Measurements from ENCODE around the gene SLC6A13.
"Not testable (repeated sequence)": the region's sequence is repeated elsewhere in the genome, so short reads cannot be mapped to it uniquely, and the experiment has no call there.

The SLC6A13 gene

DNA sequence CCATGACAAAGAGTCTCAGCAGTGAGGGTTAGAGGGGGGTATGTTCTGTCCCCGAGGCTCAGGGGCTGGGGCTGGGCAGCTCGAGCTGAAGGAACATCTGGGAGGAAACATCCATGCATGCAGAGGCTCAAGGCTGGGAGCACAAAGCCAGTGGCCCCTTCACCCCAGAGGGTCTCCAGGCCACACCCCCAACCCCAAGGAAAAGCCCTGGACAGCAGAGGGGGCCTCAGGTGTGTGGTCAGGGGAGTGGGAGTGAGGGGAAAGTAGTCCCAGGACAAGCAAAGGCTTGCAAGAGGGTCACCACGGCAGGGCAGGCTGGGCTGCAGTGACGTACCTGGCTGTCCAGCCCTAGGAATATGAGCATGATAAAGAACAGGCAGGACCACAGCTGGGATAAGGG, 66.2 kb downstream of the SLC6A13 start:
- DNase-seq = no peak

DNA sequence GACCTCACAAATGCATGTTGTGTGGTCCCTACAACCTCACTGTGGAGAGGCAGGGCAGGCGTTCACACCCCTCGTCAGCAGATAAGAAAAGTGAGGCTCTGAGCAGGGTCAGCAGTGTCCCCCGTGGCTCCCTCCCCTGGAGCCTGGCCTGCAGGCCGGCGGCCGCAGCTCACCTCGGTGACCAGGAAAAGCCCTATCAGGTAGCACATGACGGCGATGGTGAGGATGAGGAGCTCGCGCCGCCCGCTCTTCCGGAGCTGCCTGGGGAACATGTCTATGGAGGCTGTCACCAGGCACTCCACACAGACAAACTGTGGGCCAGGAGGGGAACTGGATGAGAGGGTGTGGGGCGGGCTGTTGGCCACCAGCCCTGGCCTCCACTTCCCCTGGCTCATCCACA, 66.7 kb downstream of the SLC6A13 start:
- DNase-seq = no peak

DNA sequence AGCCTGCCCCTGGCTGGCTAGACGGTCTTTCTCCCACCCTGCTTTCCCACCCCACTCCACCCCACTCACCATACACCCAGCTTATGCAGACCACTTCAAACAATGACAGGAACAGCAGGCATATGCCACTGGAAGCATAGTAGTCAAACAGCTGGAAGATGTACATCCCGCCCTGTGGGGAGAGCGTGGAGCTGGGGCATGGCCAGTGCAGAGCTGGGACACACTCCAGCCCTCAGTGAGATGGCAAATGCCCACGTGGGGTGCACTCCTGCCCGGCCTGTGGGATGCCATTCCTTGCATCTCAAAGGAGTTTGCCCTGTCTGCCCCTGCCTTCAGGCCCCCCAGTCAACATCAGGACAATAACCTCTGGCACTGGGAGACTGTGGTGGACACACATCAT, 67.5 kb downstream of the SLC6A13 start:
- DNase-seq = no peak

DNA sequence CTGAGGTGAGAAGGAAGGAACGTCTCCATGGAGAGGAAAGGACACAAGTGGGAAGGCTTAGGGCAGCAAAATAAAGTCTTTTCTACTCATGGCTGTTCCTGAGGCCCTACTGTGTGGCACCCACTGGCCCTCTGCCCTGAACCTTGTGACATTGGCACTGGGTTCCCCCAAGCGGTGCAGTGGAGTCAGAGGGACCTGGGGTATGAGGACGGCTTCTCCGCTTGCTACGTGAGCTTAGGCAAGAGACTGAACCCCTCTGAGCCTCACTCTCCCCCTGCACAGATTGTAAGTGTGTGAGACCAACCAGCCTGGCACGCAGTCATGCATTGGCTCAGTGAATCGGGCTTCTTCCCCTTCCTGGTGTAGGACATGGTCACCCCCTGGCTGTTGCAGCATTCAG, 68.4 kb downstream of the SLC6A13 start:
- DNase-seq = no peak

DNA sequence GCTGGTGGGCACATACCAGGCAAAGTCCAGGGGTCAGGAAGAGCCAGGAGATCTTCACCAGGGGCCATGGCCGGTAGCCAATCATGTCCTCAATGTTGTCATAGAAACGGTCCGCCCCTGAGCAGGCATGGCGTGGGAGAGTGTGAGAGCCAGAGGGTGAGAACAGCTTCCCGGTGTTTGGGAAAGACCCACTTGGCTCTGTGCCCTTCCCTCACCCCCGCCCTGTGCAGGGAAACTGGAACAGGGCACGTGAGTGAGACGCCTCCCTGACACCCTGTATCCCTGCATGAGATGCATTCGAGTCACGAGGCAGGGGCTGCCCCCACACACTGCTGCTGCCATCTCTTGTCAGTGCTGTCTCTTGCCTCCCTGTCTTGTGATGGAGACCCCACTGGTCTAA, 69.4 kb downstream of the SLC6A13 start:
- DNase-seq = no peak

DNA sequence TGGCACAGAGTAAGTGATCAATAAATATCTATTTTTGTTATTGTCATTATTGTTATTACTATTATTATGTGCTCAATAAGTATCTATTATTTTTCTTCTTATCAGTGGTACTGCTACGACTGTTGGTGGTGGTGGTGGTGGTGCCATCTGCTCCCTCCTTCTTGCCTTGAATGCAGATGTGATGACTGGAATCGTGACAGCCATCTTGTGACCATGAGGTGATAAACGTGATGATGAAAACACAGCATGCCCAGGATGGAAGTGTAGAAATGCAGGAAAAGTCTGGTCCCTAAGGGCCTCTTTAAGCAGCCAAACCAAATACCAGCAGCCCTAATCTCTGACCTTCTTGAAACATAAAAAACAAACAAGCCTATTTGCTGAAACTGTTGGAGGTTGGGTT, 71.1 kb downstream of the SLC6A13 start:
- no peak for DNase-seq

DNA sequence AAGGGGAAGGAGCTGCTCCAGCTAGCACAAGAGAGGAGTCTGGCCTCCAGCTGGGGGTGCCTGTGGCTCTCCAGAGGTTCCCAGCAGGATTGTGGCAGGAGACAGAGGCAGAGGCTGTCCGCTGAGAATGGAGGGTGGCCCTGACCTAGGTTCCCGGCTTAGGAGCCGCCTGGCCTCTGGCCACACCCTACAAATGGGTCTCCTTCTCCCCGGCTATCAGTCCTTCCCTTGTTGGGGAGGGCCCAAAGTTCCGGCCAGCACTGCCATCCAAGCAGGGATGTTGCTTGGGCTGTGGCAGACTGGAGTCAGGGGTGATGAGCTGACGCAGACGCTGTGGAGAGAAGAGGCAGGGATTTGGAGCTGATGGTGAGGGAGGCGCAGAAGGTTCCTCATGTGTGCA, 71.8 kb downstream of the SLC6A13 start:
- no peak for DNase-seq

DNA sequence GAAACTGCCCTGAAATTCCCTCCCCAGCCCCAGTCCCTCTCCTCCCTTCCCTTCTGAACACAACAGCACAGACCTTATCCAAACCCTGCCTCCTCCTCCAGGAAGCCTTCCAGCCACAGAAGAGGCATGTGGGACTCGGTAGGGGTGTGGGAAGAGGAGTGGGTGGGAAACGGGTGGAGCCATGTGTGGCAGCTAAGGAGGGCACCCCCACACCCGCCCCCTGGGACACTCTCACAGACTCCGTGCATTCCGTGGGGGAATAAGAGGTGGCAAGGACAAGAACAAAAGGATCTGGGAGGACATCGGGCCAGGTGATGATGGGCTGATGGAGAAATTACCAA, 73.0 kb downstream of the SLC6A13 start:
- no peak for DNase-seq

DNA sequence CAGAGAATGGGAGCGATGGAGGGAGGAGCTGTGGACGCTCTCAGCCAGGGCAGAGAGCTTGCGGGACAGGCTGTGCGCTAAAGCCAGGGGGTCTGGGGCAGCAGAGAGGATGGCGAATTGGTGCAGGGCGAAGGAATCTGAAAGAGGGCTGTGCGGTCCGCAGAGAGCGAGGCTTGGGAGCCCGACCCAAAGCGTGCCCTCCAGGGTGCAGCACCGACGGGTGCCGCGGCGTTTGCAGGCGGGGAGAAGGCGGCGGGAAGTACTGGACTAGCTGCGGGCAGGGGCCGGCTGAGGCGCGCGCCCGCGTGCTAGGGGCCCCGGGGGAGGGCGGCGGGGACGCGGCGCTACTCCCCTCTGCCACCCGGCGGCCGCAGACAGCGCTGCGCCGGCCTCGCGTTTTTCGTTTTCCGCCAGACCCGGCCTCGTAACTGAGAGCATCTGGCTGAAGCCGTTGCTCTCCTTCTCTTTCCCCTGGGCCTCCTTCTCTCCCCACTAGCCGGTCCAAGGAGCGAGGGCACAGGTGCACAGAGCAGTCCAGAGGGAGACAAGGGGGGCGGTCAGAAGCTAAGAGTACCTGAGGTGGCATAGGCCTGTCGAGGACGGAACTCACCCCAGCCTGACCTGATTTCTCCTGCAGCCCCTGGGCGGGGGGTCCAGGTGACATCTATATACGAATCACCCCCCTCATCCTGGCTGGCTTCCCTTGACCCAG, 73.6 kb downstream of the SLC6A13 start:
- peak; percentile 74 to 91 (median 82) for DNase-seq

DNA sequence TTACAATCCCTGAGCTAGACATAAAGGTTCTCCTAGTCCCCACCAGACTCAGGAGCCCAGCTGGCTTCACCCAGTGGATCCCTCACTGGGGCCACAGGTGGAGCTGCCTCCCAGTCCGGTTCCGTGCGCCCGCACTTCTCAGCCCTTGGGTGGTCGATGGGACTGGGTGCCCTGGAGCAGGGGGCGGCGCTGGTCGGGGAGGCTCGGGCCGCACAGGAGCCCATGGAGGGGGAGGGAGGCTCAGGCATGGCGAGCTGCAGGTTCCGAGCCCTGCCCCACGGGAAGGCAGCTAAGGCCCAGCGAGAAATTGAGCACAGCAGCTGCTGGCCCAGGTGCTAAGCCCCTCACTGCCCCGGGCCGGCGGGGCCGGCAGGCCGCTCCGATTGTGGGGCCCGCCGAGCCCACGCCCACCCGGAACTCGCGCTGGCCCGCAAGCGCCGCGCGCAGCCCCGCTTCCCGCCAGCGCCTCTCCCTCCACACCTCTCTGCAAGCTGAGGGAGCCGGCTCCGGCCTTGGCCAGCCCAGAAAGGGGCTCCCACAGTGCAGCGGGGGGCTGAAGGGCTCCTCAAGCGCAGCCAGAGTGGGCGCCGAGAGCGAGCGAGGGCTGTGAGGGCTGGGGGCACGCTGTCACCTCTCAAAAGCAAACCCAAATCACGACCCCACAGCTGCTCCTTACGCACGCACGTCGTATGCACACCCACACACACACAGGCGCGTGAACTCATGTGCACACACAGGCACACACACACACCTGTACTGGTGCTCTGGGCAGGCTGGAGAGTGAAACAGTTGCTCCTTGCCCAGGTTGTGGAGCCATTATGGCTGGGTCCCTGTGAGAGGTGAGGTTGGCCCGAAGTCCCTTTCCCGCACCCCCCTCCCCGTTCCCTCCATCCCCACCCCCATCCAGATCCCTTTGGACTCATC, 74.4 kb downstream of the SLC6A13 start:
- not testable (repeated sequence) for DNase-seq

DNA sequence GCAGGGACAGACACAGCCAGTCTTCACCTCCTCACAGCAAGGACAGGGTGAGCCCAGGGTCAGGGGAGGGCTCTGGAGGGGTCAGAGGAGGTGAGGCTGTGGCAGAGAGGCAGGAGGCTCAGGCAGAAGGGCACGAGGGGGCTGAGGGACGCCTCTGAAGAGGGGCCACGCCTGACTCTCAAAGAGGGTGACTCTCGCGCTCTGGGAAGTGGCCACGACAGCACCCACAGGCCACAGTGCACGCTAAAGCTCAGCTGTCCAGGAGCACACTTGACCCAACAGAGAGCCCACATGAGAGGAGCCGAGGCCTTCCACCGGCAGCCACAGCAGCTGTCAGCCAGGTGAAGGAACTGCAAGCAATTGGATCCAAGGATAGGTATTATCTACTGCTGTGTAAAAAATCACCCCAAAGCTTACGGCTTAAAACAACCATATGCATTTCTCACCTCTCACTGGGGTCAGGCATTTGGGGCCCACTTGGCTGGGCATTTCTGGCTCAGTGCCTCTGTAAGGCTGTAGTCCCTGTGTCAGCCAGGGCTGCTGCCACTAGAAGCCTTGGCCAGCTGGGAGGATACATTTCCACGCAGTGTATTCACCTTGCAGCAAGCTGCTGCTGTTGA, 76.5 kb downstream of the SLC6A13 start:
- DNase-seq = no peak

DNA sequence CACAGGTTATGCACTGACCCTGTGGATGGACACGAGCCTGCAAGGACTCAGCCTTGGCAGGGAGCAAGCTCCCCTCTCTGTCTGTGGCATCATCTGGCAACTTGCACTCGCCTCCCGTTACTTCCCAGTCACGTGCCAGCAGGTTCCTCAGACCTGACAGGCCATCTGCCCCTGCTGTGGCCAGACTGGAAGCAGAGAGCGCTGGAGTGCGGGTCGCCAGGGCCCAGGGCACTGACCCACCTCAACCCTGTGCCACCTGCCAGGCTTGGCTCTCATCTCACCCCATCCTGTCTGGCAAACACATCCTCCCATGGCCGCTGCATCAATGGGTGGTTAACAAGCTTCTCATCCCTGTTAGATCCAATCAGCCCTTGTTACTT, 77.1 kb downstream of the SLC6A13 start:
- no peak for DNase-seq

DNA sequence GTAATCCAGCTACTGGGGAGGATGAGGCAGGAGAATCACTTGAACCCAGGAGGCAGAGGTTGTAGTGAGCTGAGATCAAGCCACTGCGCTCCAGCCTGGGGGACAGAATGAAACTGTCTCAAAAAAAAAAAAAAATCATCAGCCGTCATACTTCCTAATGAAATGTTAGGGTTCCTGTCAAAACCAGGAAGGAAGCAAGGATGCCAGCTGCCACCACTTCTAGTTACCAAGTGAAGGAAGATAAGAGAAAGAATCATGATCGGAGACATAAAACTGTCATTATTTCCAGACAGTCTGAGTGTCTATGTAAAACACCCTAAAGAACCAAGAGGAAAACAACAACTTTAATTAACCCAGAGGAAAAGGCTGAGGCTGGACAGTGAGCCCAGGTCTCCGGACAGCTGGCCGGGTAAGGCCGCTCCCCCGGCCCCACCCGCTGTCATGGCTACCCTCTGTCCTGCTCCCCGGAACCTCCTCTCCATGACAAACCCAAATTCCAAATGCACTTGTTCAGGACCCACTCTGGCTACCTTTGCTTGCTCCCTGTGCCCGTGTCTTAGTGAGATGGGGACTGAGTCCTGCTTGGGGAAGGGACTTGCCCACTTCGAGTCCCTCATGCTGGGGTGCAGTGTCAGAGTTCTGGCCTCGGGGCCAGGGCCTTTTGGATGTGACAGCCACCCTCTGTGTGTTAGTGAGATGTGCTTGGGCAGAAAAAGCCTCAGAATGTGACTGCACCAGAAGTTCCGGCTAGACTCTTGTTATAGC, 77.6 kb downstream of the SLC6A13 start:
- DNase-seq = peak in 3 of 4 experiments; percentile 48 to 64 (median 62)

DNA sequence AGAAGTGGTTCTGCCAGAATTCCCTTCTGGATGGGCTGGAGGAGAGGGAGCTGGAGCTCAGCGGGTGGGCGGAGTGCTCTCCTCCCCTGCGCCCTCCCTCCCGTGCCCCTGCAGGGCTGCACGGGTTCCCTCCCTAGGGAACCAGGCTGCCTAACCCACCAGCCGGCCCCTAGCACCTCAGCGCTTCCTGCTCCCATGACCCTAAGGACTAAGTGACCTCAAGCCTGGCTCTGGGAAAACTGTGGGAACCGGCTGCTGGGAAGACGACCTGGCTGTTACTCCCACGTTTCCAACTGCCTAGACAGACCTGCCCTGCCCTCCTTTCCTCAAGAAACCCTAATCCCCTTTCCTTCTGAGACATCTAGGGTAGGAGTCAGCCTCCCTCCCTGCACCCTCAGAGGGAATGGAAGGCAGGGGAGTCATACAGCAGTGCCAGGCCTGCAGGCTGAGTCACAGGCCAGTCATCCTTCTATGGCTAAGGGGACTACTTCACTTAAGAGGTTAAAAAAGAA, 80.2 kb downstream of the SLC6A13 start:
- peak; percentile 68 to 84 (median 76) for DNase-seq

DNA sequence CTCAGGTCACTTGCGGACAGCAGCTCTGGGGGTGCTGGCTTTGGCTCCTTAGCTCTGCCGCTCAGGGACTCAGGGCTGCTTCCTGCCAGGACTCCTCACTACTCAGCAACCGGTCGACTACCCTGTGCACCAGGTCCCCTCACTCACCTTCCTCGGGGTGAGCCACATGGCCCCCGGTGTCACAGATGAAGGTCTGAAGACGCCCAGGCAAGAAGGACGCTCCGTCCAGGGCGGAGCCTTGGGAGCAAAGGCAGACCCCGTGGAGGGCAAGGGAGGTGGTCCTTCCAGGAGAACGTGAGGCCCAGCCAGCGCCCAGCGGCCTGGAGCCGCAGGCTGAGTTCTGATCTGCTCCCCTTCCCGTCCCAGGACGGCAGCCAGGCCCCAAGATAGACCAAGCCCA, 80.7 kb downstream of the SLC6A13 start:
- DNase-seq = no peak

DNA sequence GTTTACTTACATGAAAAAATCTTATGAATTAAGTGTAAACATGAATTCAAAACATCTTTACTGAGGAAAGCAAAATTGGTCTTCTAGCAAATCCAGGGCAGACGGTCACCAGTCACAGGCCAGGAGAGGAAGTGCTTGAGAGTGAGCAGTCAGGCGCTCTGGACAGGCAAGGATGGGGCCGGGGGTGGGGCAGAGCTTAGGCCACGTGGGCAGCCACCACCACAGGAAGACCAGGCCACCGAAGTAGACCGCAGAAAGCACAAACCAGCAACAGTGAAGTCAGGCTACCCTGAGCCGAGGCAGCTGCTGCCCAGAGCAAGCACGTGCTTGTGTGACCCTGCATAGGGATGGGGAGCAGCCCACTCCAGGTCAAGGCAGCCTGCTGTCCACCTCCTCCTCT, 82.2 kb downstream of the SLC6A13 start:
- peak; percentile 90 to 95 (median 93) for DNase-seq

DNA sequence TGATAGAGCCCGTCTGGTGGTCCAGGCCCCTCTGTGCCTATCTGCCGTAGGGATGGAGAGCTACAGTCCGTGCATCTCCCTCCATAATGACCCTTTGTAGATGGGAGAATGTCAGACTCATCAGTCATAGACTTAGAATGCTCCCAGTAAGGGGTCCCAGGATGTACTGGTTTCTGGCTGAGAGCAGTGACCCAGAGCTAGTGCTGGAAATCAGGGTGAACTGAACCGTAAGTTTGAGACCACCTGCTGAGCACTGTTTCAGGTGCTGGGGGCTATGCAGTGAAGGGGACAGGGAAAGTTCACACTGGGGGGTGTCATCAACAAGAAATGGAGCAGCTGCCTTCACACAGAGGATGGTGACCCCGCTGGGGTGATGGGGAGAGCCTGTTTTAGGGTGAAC, 82.8 kb downstream of the SLC6A13 start:
- no peak for DNase-seq

DNA sequence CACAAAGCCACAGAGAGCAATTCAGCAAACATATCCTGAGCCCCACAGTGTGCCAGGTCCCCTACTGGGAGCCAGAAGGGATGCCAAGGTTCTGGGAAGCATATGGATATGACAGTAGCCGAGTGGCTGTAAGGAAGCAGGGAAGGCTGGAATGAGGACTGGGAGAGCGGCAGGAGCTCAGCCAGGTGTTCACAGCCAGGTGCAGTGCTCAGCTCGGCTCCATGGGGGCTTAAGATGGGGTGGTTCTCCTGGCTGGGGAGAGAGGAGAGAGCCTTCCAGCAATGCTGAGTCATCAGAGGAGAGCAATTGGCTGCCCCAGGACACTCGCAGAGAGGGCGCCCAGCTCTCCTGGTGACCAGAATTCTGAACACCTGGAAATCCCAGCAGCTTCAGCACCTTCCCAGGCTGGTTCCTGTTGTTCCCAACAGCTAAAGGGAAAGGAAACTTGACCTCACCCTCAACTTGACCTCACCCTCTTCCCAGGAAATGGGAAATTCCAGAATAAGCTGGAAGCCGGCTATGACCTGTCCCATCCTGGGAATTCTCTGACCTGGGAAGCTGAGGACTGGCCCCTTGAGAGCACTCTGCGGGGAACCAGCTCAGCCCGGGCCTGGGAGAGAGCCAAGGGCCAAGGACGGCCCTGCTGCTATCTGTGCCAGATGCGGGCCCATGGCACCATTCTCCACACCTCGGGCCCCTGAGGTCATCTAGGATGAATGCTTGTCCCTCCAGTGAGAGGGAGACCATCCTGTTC, 83.3 kb downstream of the SLC6A13 start:
- no peak for DNase-seq

DNA sequence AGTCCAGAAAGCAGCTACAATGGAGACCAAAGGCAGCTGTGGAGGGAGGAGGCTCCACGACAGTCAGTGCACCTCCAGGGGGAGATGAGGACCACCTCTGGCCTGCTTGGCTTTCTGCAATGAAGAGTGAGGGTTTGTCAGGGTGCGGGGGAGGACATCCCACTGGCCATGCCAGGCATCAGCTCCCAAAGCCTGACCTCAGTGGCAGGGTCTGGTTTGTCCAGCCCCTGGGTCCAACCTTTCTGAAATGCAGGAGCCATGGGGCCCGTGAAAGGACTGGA, 83.9 kb downstream of the SLC6A13 start:
- DNase-seq = no peak

DNA sequence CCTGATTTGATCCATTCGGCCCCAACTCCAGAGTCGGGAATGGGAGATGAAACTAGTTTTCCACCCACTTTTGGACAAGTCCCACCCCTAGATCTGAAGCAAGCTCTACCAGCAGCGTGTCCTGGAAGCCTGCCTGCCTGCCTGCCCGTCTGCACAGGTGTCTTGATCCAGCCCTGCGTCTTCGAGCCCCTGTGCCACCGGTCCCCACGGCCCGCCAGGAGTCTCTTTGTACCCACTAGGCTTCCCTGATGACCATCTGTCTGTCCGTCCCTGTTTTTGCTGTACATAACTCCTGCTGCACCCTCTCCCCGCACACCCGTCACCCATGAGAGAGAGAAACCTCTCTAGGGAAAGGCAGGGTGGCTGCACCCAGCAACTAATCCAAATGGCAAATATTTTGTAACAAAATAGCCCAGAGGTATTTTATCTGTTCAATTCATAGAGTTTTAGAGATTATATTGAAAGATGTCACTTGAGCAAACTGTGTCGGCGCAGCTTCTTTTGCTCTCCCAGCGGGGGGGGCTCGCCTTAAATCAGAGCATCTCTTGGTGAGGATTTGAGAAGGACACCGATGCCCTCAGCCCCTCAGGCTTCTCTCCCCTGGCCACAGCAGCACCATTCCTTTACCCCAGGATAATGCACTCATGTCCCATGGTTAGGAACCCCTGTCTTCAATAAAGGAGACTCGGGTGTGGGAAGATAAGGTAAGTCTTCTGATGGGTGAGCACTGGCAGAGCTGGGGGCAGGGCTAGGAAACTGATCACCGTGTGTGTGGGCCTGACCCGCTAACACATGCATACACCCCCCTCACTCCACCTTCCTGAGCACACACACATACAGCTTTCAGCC, 84.4 kb downstream of the SLC6A13 start:
- DNase-seq = no peak

DNA sequence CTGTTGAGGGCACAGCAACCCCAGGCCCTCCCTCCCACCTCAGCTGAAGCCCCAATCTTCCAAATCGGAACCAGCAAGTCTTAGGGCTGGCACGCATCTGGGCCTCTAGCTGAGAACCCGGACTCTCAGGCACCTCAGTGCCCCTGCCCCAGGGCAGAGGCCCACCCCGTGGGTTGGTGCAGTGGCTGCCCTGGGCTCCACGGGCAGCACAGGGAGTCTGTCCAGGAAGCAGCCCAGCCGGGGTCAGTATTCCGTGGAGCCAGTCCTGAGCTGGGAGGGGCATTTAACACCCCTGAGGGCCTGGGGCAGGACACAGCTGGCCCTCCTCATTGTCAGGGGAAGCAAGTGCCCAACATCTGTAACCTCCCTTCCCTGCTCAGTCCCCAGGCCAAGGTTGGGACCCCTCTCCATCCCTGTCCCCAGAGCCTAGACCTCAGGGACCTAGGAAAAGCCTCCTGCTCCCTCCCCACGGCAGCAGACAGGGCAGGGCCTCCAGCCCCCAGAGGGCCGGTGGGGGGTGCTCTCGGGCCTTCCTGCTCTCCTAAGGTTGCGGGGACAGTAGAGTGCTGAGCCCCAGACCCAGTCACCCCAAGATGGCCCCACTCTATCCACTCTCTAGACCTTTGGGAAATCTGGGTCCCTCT, 85.2 kb downstream of the SLC6A13 start:
- no peak for DNase-seq

Data from suppressor macrophage (primary cell).